GM21619 (cell line): ENCODE data around the gene PTGIS.

ENCODE experiments used
- ATAC-seq: cut with Tn5 transposase; IDR thresholded peaks from one replicate; pipeline ENCODE4 v1.9.1; 2021; ENCODE audit not compliant: unreplicated experiment

Gene PTGIS

GRCh38 chr20:49475292-49476015, 92.5 kb downstream of the PTGIS start:
- ATAC-seq: no peak

GRCh38 chr20:49471397-49471796, 96.5 kb downstream of the PTGIS start:
- ATAC-seq: no peak

- no peak for ATAC-seq
Observed at GRCh38 chr20:49470922-49471321, 97.0 kb downstream of the PTGIS start.

GRCh38 chr20:49469060-49469459, 98.9 kb downstream of the PTGIS start:
- no peak for ATAC-seq

- ATAC-seq: no peak
Observed at GRCh38 chr20:49468412-49468811, 99.5 kb downstream of the PTGIS start.

GRCh38 chr20:49466114-49466912, 101.6 kb downstream of the PTGIS start:
- ATAC-seq: no peak

- no peak for ATAC-seq
Observed at GRCh38 chr20:49464556-49464955, 103.4 kb downstream of the PTGIS start.

- no peak for ATAC-seq
Observed at GRCh38 chr20:49462626-49463025, 105.3 kb downstream of the PTGIS start.

GRCh38 chr20:49461894-49462620, 105.9 kb downstream of the PTGIS start:
- no peak for ATAC-seq

- ATAC-seq: no peak
Observed at GRCh38 chr20:49460916-49461315, 107.0 kb downstream of the PTGIS start.

GRCh38 chr20:49460131-49460530, 107.8 kb downstream of the PTGIS start:
- no peak for ATAC-seq

GRCh38 chr20:49459684-49460083, 108.3 kb downstream of the PTGIS start:
- no peak for ATAC-seq

- no peak for ATAC-seq
Observed at GRCh38 chr20:49457444-49457843, 110.5 kb downstream of the PTGIS start.

- no peak for ATAC-seq
Observed at GRCh38 chr20:49456646-49457045, 111.3 kb downstream of the PTGIS start.

GRCh38 chr20:49455691-49456090, 112.2 kb downstream of the PTGIS start:
- ATAC-seq: no peak
